GM23338 (cell line): ENCODE data around the gene ETV5.

Source experiments
- CTCF ChIP-seq, 2 experiments: fragments of 200-600 bp in 1 of 2; sonication (generic) in 1 of 2; conservative IDR thresholded peaks; 2 replicates each; pipeline versions ENCODE4 v1.5.1 to v1.6.1; 2016 to 2017; ENCODE audit warnings: antibody characterized with exemption in 2 of 2, low read depth in 2 of 2, mild to moderate bottlenecking in 2 of 2, moderate library complexity in 1 of 2
- ETS1 ChIP-seq: IDR thresholded peaks from 2 replicates; pipeline ENCODE4 v1.6.1; 2016; ENCODE audit warnings: antibody characterized with exemption
- EZH2 ChIP-seq: fragments of 200-600 bp; sonication (generic); IDR thresholded peaks from one replicate; pipeline ENCODE4 v1.8.0; 2017; ENCODE audit warnings: antibody characterized with exemption, mild to moderate bottlenecking, low read depth; ENCODE audit not compliant: unreplicated experiment
- EZH2phosphoT487 ChIP-seq: fragments of 200-600 bp; sonication (generic); IDR thresholded peaks from one replicate; pipeline ENCODE4 v1.8.1; 2018; ENCODE audit warnings: antibody characterized with exemption; ENCODE audit not compliant: unreplicated experiment
- JUNB ChIP-seq: IDR thresholded peaks from one replicate; pipeline ENCODE4 v1.6.1; 2016; ENCODE audit warnings: antibody characterized with exemption; ENCODE audit not compliant: unreplicated experiment
- NANOG ChIP-seq: IDR thresholded peaks from 2 replicates; pipeline ENCODE4 v1.6.1; 2016; ENCODE audit warnings: antibody characterized with exemption, borderline replicate concordance
- POLR2AphosphoS5 ChIP-seq: IDR thresholded peaks from 2 replicates; pipeline ENCODE4 v1.6.1; 2016; ENCODE audit warnings: antibody characterized with exemption, low read depth
- REST ChIP-seq: IDR thresholded peaks from one replicate; pipeline ENCODE4 v1.6.1; 2018; ENCODE audit warnings: antibody characterized with exemption; ENCODE audit not compliant: unreplicated experiment
- ZNF114 ChIP-seq: fragments of 250-450 bp; sonication (Bioruptor Pico); IDR thresholded peaks from 2 replicates; pipeline ENCODE4 v1.5.0; 2020; ENCODE audit warnings: mild to moderate bottlenecking, moderate library complexity

- TF ChIP-seq EZH2 (no peak), CTCF (conservative IDR thresholded peaks at IDR 0.05; ENCODE audit: low read depth in 2 of 2) (no peak), REST (no peak), ETS1 (no peak), EZH2phosphoT487 (no peak), JUNB (no peak), NANOG (no peak), POLR2AphosphoS5 (no peak), ZNF114 (CRISPR knock-in tag) (no peak)
These were observed 66.2 kb downstream of the ETV5 start for GRCh38 chr3:186042521-186043202.
